Measurements from ENCODE around the gene ANKRD11. TPM values are rescaled to one million over a fixed set of nuclear protein-coding genes. Genes with fewer than 3 reads are reported as not detected.

Gene ANKRD11
- polyA plus RNA-seq (ENCODE audit: insufficient read length in 3 of 3), result 100 to 1,000 TPM in 2 of 3 donors, 10 to 100 TPM in 1; 98.3 to 127 (median 111) TPM
- long read RNA-seq, donor 1, transcript ANKRD11-219 (1 exons, 2,239 nt), result major isoform, 7 of 20 reads
- long read RNA-seq, donor 1, partial matches to known transcripts, result 12 of 20 reads
- long read RNA-seq, donor 1, other reads (novel, unspliced or antisense), result 0 of 20 reads
- long read RNA-seq, donor 2, transcript ANKRD11-219 (1 exons, 2,239 nt), result major isoform, 7 of 17 reads
- long read RNA-seq, donor 2, partial matches to known transcripts, result 8 of 17 reads
- long read RNA-seq, donor 2, other reads (novel, unspliced or antisense), result 0 of 17 reads
- long read RNA-seq, donor 3, partial matches to known transcripts, result 13 of 23 reads
- long read RNA-seq, donor 3, other reads (novel, unspliced or antisense), result 0 of 23 reads
- long read RNA-seq, donor 4, partial matches to known transcripts, result 57 of 62 reads
- long read RNA-seq, donor 4, other reads (novel, unspliced or antisense), result 0 of 62 reads
- long read RNA-seq, donor 5, result 0 reads
- long read RNA-seq, donor 6, transcript ANKRD11-219 (1 exons, 2,239 nt), result major isoform, 14 of 24 reads
- long read RNA-seq, donor 6, partial matches to known transcripts, result 9 of 24 reads
- long read RNA-seq, donor 6, other reads (novel, unspliced or antisense), result 0 of 24 reads
- long read RNA-seq, donor 7, transcript ANKRD11-219 (1 exons, 2,239 nt), result major isoform, 9 of 19 reads
- long read RNA-seq, donor 7, partial matches to known transcripts, result 9 of 19 reads
- long read RNA-seq, donor 7, other reads (novel, unspliced or antisense), result 0 of 19 reads
- long read RNA-seq, donor 8, result 0 reads
- long read RNA-seq, donor 9, transcript ANKRD11-219 (1 exons, 2,239 nt), result major isoform, 6 of 7 reads
- long read RNA-seq, donor 9, partial matches to known transcripts, result 0 of 7 reads
- long read RNA-seq, donor 9, other reads (novel, unspliced or antisense), result 0 of 7 reads
- long read RNA-seq, donor 10, partial matches to known transcripts, result 10 of 18 reads
- long read RNA-seq, donor 10, other reads (novel, unspliced or antisense), result 6 of 18 reads
- long read RNA-seq, donor 11, transcript ANKRD11-219 (1 exons, 2,239 nt), result major isoform, 5 of 6 reads
- long read RNA-seq, donor 11, partial matches to known transcripts, result 0 of 6 reads
- long read RNA-seq, donor 11, other reads (novel, unspliced or antisense), result 0 of 6 reads
- long read RNA-seq, donor 12, partial matches to known transcripts, result 0 of 4 reads
- long read RNA-seq, donor 12, other reads (novel, unspliced or antisense), result 0 of 4 reads
- long read RNA-seq, donor 13, result 0 reads
- long read RNA-seq, donor 14, partial matches to known transcripts, result 0 of 3 reads
- long read RNA-seq, donor 14, other reads (novel, unspliced or antisense), result 0 of 3 reads
- long read RNA-seq, donor 15, partial matches to known transcripts, result 0 of 6 reads
- long read RNA-seq, donor 15, other reads (novel, unspliced or antisense), result 0 of 6 reads
- long read RNA-seq, donor 16, transcript ANKRD11-219 (1 exons, 2,239 nt), result major isoform, 6 of 230 reads
- long read RNA-seq, donor 16, partial matches to known transcripts, result 190 of 230 reads
- long read RNA-seq, donor 16, other reads (novel, unspliced or antisense), result 28 of 230 reads

DNA sequence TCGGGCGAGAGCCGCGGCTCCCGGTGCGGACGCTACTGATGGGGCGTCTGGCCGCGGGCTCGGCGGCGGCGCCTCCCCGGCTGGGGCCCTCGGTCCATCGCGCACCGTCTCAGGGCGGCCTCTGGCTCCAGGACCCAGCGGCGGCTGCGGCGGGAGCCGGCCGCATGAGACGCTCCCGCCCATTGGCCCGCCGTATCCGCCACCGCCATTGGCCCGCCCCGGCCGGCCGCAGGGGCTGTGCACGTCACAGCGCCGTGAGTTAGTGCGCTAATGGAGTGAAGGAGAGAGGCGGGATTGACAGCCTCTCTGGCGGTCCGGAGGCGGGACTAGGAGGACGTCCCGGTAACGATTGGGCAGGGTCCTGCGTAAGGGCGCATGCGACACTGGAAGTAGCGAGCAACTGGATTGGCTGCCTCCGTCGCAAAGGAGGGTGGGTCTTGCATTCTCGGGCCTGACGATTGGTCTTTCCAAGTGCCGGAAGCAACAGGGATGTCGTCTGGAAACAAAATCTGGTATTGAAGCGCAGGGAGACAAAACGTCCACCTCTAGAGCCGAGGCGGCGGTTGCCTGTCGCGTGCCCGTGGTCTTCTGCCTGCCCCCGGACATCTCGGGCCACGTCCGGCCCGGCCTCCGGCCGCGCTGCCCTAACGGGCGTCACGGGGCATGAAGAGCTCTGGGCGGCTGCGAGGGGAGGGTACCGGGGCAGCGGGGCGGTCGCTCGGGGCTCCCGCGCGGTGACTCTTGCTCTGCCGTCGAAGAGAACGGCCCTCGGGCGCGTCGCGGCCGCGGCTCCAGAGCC, at the start of gene ANKRD11:
Gene ANKRD11 (minus strand): TSS at position 123 of the 799 bp plus-strand sequence. CDS start 173,542 bp downstream, outside the sequence.
- peak; percentile 91 to 99 (median 98) for DNase-seq (ENCODE audit: extremely low read depth in 1 of 11, low read depth in 9 of 11, low spot score in 4 of 11)

DNA sequence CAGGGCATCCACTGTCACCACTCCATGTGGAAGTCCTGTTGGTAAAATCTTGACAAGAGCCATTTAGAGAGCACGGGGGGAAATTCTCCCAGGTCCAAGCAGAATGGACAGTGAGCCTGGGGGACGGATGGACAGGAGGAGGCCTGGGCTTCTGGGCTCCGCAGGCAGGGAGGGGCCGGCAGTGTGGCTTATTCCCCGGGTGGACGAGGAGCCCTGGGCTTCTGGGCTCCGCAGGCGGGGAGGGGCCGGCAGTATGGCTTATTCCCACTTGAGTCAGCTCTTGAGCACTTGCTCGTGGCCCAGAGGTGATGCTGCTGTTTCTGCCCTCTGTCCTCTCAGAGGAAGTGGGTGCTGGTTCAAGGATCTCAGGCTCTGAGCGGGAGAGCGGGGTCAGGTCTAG, 47.9 kb upstream of the ANKRD11 start:
- DNase-seq (ENCODE audit: extremely low read depth in 1 of 11, low read depth in 9 of 11, low spot score in 4 of 11), result no peak

DNA sequence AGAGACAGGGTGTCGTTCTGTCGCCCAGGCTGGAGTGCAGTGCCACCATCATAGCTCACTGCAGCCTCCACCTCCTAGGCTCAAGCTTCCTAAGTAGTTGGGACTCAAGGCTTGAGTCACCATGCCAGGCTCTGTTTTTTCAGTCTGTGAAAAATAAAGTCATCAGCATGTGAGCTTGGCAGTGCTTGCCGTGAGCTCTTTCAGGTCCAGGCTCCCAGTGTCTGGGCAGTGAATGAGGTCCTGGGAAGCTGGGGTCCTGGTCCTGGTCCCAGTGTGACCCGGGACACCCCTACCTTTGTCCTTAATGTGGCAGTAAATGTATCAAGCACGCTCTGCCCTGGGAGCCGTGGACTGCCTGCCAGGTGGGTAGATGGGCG, 47.2 kb upstream of the ANKRD11 start:
- no peak for DNase-seq (ENCODE audit: extremely low read depth in 1 of 11, low read depth in 9 of 11, low spot score in 4 of 11)

DNA sequence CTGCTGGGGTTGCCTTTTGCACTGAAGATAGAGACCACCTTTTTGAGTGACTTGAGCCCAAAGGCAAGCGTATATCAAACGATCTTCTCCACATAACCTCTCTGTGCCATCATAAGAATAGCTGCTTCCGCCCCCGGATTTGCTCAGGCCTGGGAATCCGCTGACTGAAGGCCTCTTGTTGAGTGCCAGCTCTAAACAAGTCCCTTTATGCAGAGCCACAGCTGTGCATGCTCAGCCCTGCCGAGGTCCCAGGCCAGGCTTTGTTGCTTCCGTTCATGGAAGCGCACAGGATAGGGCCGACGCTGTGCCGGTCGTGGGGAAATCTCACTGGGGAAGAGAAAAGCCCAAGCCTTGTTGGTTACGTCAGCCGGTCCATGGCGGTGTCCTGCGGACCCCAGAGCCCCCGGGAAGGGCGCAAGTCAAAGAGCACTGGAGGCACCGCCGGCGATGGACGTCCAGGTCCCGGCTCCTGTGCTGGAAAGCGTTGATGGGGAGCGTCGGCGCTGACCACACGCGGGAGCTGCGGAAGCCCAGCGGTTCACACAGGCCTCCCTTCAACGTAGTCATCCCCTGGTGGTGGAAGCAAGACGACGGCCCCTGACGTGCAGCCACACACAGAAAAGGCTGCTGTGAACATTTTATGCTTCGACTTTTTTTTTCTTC, 46.7 kb upstream of the ANKRD11 start:
- DNase-seq (ENCODE audit: extremely low read depth in 1 of 11, low read depth in 9 of 11, low spot score in 4 of 11), result no peak

DNA sequence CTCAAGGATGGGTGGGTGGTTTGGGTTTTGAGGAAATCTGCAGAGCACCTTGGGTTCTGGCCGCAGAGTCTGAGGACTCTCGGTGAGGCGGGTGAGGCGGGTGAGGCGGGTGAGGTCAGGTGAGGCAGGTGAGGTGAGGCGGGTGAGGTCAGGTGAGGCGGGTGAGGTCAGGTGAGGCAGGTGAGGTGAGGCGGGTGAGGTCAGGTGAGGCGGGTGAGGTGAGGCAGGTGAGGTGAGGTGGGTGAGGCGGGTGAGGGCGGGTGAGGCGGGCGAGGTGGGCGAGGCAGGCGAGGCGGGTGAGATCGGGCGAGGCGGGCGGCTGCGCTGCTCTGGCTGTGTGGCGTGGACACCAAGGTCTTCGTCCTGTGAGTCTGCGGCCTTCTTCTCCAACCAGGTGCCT, 46.0 kb upstream of the ANKRD11 start:
- DNase-seq (ENCODE audit: extremely low read depth in 1 of 11, low read depth in 9 of 11, low spot score in 4 of 11), result no peak

DNA sequence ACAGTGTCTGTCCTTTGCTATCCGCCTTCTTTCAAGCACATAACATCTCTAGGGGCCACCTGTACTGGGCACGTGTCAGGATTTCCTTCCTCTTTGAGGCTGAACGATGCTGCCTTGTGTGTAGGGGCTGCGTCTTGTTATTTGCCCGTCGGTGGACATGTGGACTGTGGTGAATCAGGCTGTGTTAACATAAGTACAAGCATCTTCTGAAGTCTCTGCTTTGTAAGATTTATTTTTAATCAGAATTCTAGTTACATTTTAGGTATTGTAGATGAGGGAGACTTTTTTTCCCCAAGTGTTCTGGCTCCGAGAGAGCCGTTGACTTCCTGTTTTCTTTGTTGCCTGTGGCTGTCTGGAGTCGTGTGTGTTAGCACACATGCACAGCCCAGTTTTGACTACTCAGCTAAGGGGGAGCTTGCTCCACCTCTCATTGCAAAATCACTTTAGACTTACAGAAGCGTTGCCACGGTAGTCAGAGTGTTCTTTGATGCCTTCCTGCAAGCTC, 43.9 kb upstream of the ANKRD11 start:
- DNase-seq (ENCODE audit: extremely low read depth in 1 of 11, low read depth in 9 of 11, low spot score in 4 of 11), result no peak

DNA sequence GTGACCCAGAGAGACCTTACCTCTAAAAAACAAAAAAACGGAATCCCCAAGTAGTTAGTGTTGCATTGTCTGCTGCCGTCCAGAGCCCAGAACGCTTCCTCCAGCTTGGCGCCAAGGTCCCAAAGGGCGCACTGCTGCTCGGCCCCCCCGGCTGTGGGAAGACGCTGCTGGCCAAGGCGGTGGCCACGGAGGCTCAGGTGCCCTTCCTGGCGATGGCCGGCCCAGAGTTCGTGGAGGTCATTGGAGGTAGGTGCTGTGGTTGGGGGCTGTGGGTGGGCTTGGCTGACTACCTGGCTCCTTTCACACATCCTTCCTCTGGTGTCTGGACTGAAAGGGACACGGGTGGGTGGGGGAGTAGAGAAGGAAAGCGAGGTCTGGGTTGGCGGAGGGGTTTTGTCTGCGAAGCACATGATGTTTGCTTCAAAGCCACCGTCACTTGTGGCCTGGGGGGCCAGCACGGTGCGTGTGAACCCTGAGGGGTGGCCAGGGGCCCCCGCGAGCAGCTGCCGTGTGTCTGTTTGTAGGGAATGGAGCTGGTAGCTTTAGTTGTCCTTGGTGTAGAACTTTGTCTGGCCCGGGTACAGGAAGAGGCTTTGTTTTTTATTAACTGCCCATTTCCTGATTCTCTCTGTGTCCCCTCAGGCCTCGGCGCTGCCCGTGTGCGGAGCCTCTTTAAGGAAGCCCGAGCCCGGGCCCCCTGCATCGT, 41.6 kb upstream of the ANKRD11 start:
- no peak for DNase-seq (ENCODE audit: extremely low read depth in 1 of 11, low read depth in 9 of 11, low spot score in 4 of 11)

DNA sequence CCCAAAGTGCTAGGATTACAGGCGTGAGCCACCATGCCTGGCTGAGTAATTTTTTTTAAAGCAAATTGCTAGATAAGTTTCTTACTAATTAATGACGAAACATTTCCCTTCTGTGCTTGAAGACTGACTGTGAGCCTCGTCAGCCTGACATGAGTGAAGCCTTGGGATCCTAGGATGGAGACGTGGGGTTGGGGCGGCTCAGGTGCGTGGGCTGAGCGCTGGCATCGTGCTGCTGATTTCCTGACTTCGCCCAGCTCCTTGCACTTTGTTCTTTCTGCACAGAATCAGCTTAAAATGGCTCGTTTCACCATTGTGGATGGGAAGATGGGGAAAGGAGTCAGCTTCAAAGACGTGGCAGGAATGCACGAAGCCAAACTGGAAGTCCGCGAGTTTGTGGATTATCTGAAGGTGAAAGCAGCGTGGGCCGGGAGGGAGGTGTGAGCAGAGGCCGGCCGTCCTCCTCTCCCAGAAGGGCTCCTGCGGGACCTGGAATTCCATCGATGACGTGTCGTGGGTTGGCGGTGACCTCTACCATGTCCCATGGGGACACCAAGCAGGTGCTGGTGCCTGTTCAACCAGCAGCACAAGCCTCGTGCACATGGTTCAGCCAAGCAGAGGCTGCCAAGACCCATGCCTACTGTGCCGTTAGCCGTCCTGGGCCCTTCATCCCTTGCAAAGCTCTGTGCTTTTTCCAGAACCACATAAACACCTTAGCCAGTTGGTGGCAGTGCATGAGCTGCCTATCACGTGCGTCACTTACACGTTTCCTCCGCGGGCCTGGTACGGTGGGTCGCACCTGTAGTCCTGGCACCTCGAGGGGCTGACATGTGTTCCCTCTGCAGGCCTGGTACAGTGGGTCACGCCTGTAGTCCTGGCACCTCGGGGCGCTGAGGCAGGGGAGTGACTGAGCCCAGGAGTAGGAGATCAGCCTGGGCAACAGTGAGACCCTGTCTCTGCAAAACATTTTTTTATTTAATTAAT, 40.3 kb upstream of the ANKRD11 start:
- no peak for DNase-seq (ENCODE audit: extremely low read depth in 1 of 11, low read depth in 9 of 11, low spot score in 4 of 11)

DNA sequence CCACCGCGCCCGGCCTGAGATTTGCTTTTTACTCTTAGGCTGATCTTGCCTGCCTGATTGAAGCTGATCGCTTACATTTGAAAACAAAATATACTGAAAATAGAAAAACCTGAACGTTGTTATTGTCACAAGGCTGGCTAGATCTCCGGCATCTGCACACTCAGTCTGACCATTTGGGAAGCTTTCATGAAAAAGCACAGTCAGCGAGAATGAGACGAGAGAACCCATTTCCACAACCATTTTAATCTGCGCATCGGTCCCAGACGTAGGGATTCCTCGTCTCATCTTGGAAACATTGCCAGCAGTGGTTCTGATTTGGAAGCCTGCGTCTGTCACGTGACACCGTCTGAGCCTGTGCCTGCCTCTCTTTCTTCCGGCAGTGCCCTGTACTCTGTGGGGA, 38.7 kb upstream of the ANKRD11 start:
- DNase-seq (ENCODE audit: extremely low read depth in 1 of 11, low read depth in 9 of 11, low spot score in 4 of 11), result no peak

DNA sequence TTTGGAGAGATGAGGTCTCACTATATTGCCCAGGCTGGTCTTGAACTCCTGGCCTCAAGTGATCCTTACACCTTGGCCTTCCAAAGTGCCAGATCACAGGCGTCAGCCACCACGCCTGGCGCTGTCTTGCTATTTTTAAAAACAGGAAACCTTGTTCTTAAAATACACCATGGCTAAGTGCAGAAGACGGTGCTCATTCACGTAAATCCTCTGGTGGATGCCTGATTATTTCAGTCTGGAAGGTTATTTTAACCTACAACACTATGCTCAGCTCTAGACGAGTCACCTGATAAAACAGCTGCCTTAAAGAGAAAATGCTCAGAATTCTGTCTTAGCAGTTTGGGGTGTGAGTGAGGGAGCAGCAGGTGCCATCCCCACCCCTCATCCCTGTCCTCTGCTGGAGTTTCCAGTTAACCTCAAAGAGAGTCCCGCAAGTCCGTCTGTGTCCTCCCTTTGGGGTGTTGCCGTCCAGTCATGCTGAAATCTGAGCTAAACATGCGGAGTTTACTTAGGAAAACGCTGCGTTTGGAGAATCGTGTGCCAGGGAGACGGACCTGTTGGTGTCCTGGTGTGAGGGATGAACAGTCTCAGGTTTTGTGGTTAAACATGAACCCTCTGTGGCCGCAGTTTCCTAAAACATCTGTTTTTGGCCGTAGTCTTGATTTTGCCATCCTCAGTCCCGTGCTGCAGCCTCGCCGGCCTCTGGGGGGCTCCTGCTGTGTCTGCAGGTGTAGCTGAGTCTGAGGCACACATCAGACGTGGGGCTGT, 35.0 kb upstream of the ANKRD11 start:
- no peak for DNase-seq (ENCODE audit: extremely low read depth in 1 of 11, low read depth in 9 of 11, low spot score in 4 of 11)

DNA sequence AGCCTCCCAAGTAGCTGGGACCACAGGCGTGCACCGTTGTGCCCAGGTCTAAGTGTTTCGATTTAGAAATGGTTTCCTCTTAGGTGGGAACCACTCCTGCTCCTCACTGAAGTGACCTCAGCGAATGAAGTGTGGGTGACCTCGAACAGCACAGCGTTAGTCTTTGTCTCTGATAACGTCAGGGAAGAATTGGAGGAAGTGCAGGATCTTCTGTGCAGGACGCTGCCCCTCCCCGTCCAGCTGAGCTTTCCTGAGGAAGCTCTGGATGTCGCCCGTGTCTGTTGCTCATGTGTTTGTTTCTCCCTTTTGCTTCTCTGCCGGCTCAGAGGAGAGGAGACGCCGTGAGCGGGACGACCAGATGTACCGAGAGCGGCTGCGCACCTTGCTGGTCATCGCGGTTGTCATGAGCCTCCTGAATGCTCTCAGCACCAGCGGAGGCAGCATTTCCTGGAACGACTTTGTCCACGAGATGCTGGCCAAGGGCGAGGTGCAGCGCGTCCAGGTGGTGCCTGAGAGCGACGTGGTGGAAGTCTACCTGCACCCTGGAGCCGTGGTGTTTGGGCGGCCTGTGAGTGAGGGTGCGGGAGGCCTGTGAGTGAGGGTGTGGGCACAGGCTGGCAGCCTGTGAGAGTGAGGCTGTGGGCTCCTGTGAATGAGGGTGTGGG, 33.5 kb upstream of the ANKRD11 start:
- no peak for DNase-seq (ENCODE audit: extremely low read depth in 1 of 11, low read depth in 9 of 11, low spot score in 4 of 11)

DNA sequence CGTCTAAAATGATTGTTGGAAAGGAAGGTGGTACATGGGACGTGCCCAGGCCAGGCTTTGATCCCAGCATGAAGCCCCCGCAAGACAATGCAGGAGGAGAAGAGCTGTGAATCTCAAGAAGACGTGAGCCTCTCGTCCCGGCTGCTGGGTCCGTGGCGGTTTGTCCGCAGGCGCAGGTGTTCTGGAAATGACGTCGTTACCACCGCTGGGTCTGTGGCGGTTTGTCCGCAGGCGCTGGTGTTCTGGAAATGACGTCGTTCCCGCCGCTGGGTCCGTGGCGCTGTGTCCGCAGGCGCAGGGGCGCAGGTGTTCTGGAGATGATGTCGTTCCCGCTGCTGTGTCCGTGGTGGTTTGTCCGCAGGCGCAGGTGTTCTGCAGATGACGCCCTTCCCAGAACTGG, 31.9 kb upstream of the ANKRD11 start:
- no peak for DNase-seq (ENCODE audit: extremely low read depth in 1 of 11, low read depth in 9 of 11, low spot score in 4 of 11)

DNA sequence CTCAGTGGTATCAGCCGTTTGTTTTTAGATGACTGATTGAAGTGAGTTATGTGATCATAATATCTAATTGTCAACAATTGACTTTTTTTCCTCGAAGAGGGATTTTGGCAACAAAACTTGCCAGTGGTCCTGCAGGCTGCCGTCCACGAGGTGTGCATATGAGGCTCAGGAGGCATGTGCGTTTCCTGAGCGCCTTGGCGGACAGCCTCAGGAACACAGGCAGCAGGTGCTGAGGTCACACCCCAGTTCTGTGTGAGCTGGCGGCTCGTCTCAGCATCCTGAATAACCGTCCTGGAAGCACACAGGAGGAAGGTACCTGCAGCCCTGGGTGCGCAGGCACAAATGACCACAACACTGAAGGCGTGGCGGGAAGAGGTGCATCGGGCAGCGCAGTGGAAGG, 29.5 kb upstream of the ANKRD11 start:
- no peak for DNase-seq (ENCODE audit: extremely low read depth in 1 of 11, low read depth in 9 of 11, low spot score in 4 of 11)

DNA sequence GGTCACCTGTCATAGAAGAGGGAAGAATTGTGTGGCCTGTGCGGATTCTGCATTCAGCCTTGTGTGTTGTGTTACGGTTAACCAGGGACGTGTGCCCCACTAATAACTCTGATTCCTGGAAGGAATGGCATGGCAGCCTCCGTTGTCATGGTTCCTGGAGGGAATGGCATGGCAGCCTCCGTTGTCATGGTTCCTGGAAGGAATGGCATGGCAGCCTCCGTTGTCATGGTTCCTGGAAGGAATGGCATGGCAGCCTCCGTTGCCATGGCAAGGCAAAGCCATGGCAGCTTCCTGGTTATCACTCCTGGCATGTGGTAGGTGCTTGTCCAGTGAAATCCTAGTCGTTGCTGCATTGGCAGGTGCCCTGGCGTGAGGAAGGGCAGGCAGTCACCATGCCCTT, 26.8 kb upstream of the ANKRD11 start:
- no peak for DNase-seq (ENCODE audit: extremely low read depth in 1 of 11, low read depth in 9 of 11, low spot score in 4 of 11)
